GM11168 (cell line): ENCODE data around the gene ATP10B.

Experiments used
- in situ Hi-C: fragments of 300-500 bp; cut with MboI; formaldehyde crosslinking; loops from one replicate; pipeline ENCODE4 v1.12.0; 2022; ENCODE audit warnings: low sequenced_read_pairs; ENCODE audit not compliant: unreplicated experiment

The ATP10B gene

GRCh38 chr5:160693831-160694465, 158.1 kb downstream of the ATP10B start:
- in situ Hi-C loops = no loop called here

GRCh38 chr5:160692271-160692670, 159.7 kb downstream of the ATP10B start:
- in situ Hi-C loops = no loop called here

- in situ Hi-C loops = no loop called here
Measured at GRCh38 chr5:160685695-160686094, 166.3 kb downstream of the ATP10B start.

GRCh38 chr5:160685219-160685618, 166.8 kb downstream of the ATP10B start:
- in situ Hi-C loops = no loop called here

GRCh38 chr5:160679567-160680309, 172.3 kb downstream of the ATP10B start:
- in situ Hi-C loops = no loop called here

- in situ Hi-C loops = no loop called here
Measured at GRCh38 chr5:160675988-160676387, 176.0 kb downstream of the ATP10B start.

GRCh38 chr5:160674901-160675300, 177.1 kb downstream of the ATP10B start:
- in situ Hi-C loops = no loop called here

- in situ Hi-C loops = no loop called here
Measured at GRCh38 chr5:160672521-160672920, 179.5 kb downstream of the ATP10B start.

- in situ Hi-C loops = no loop called here
Measured at GRCh38 chr5:160668356-160668755, 183.7 kb downstream of the ATP10B start.

- in situ Hi-C loops = no loop called here
Measured at GRCh38 chr5:160667160-160667559, 184.9 kb downstream of the ATP10B start.

- in situ Hi-C loops = no loop called here
Measured at GRCh38 chr5:160665460-160665859, 186.6 kb downstream of the ATP10B start.

- in situ Hi-C loops = no loop called here
Measured at GRCh38 chr5:160660132-160660531, 191.9 kb downstream of the ATP10B start.

GRCh38 chr5:160657622-160658458, 194.2 kb downstream of the ATP10B start:
- in situ Hi-C loops = no loop called here

- in situ Hi-C loops = no loop called here
Measured at GRCh38 chr5:160657068-160657507, 194.9 kb downstream of the ATP10B start.

- in situ Hi-C loops = no loop called here
Measured at GRCh38 chr5:160655717-160656116, 196.3 kb downstream of the ATP10B start.

GRCh38 chr5:160651692-160652645, 200.0 kb downstream of the ATP10B start:
- in situ Hi-C loops = no loop called here

GRCh38 chr5:160649304-160649703, 202.7 kb downstream of the ATP10B start:
- in situ Hi-C loops = no loop called here

GRCh38 chr5:160646033-160646432, 206.0 kb downstream of the ATP10B start:
- in situ Hi-C loops = no loop called here

GRCh38 chr5:160643616-160644240, 208.3 kb downstream of the ATP10B start:
- in situ Hi-C loops = no loop called here
